Kidney (tissue), 14 donors: Measurements from ENCODE around the gene APOA5. TPM values are rescaled to one million over a fixed set of nuclear protein-coding genes. Genes with fewer than 3 reads are reported as not detected.
"Not testable (repeated sequence)": the region's sequence is repeated elsewhere in the genome, so short reads cannot be mapped to it uniquely, and the experiment has no call there.

Source experiments
- DNase-seq, 5 donors: peaks; one replicate each; pipeline ENCODE4 v3.0.0-alpha.2; 2013 to 2020
- FAIRE-seq: peaks from 2 replicates; lab custom pipeline; 2012; peaks lifted over from hg19 to GRCh38; lab: Jason Lieb, UNC
- H3K27ac ChIP-seq, 2 donors: one replicate each; pipeline ENCODE4 v1.7.0; 2013; ENCODE audit warnings: low read depth in 2 of 2, low read length in 2 of 2, inconsistent platforms in 1 of 2
- H3K27me3 ChIP-seq: one replicate; pipeline ENCODE4 v1.7.1; 2013; ENCODE audit warnings: low read length, inconsistent platforms; ENCODE audit not compliant: control insufficient read depth, insufficient read depth
- H3K36me3 ChIP-seq, 3 donors: one replicate each; pipeline versions ENCODE4 v1.7.0 to v1.7.1; 2013; ENCODE audit warnings: low read length in 3 of 3, control low read depth in 1 of 3, inconsistent platforms in 1 of 3; ENCODE audit not compliant: insufficient read depth in 3 of 3, control insufficient read depth in 2 of 3
- H3K4me1 ChIP-seq, 3 donors: one replicate each; pipeline versions ENCODE4 v1.7.0 to v1.7.1; 2013; ENCODE audit warnings: low read length in 3 of 3, inconsistent platforms in 1 of 3, low read depth in 1 of 3; ENCODE audit not compliant: control insufficient read depth in 2 of 3, insufficient read depth in 2 of 3
- H3K4me3 ChIP-seq, 3 donors: one replicate each; pipeline versions ENCODE4 v1.7.0 to v1.8.1; 2013; ENCODE audit warnings: low read length in 3 of 3, control low read depth in 1 of 3, inconsistent platforms in 1 of 3
- H3K9ac ChIP-seq, 3 donors: one replicate each; pipeline versions ENCODE4 v1.7.0 to v1.7.1; 2013; ENCODE audit warnings: low read length in 3 of 3, control low read depth in 1 of 3, inconsistent platforms in 1 of 3
- H3K9me3 ChIP-seq, 3 donors: one replicate each; pipeline versions ENCODE4 v1.7.0 to v1.7.1; 2013; ENCODE audit warnings: low read length in 3 of 3, control low read depth in 1 of 3, inconsistent platforms in 1 of 3; ENCODE audit not compliant: control insufficient read depth in 2 of 3, insufficient read depth in 1 of 3
- CTCF ChIP-seq: IDR thresholded peaks from 3 replicates; pipeline ENCODE4 v1.5.1; 2012; ENCODE audit warnings: mild to moderate bottlenecking, moderate library complexity, borderline replicate concordance; ENCODE audit not compliant: insufficient read depth; ENCODE audit errors: extremely low read depth
- intact Hi-C: fragments of 100-400 bp; cut with DNase I; formaldehyde crosslinking; loops from one replicate; pipeline ENCODE4 v1.11.1; 2022
- polyA plus RNA-seq: library from polyadenylated mRNA; stranded (reverse); fragments of 350-450 nt; fragmentation: Illumina TruSeq; extraction: RNeasy Lipid Tissue Mini Kit (QIAGEN cat#74804); gene quantifications from one replicate; pipeline ENCODE4 v1.2.3, GENCODE V29; 2014; ENCODE audit warnings: low read depth, low replicate concordance; ENCODE audit not compliant: insufficient read depth
- total RNA-seq: library from RNA; stranded (reverse); fragmentation: NEBNext Ultra II Directional; extraction: Animal tissue kit (Norgen Biotek cat#: 25700); gene quantifications from one replicate; pipeline ENCODE4 v1.2.1, GENCODE V29; 2021
- donor health status: control.
- donor health status: control.
- donor health status: control.
- donor health status: control.
- donor health status: control.
- donor health status: DM: yes; HTN: yes; CAD: no.
- donor health status: Normal renal cell carcinoma (clear cell type).

Gene APOA5
- total and polyA plus RNA-seq, 2 donors from 2014 or later, result not detected

- Histone ChIP-seq H3K4me1 (no peaks in the 10 kb centered on the region), H3K9me3 (no peaks in the 10 kb centered on the region), H3K36me3 (peaks cover 22 to 44% (median 38%) of the 10 kb centered on the region in 3 donors), H3K4me3 (no peak overlapping the region), H3K27me3 (no peaks in the 10 kb centered on the region), H3K27ac (no peak overlapping the region), H3K9ac (no peak overlapping the region)
- no peak for TF ChIP-seq CTCF
- DNase-seq, result peak in 2 of 5 donors; percentile 26 to 74
- intact Hi-C loops, result no loop called here
- FAIRE-seq, result no peak
Measured at GRCh38 chr11:116762132-116762531, 29.5 kb downstream of the APOA5 start.

GRCh38 chr11:116756044-116756443 lies 35.6 kb downstream of the APOA5 start:
- H3K4me1 ChIP-seq, DNase-seq, H3K27ac ChIP-seq, FAIRE-seq, H3K27me3 ChIP-seq, H3K4me3 ChIP-seq, H3K9ac ChIP-seq, intact Hi-C loops, H3K9me3 ChIP-seq: not testable (repeated sequence)
- H3K36me3 ChIP-seq, result peaks cover 20 to 52% (median 34%) of the 10 kb centered on the region in 3 donors

- peaks cover 9 to 28% (median 18%) of the 10 kb centered on the region in 3 donors for H3K36me3 ChIP-seq
- FAIRE-seq (no peak), DNase-seq (no peak)
- H3K9ac ChIP-seq, result no peak overlapping the region
- no peaks in the 10 kb centered on the region for H3K9me3 ChIP-seq
- H3K4me1 ChIP-seq, result no peaks in the 10 kb centered on the region
- no peak overlapping the region for H3K4me3 ChIP-seq
- H3K27ac ChIP-seq, result no peak overlapping the region
- no peaks in the 10 kb centered on the region for H3K27me3 ChIP-seq
- TF ChIP-seq CTCF, result no peak
- intact Hi-C loops, result no loop called here
Measured at GRCh38 chr11:116750070-116750718, 41.5 kb downstream of the APOA5 start.

DNA sequence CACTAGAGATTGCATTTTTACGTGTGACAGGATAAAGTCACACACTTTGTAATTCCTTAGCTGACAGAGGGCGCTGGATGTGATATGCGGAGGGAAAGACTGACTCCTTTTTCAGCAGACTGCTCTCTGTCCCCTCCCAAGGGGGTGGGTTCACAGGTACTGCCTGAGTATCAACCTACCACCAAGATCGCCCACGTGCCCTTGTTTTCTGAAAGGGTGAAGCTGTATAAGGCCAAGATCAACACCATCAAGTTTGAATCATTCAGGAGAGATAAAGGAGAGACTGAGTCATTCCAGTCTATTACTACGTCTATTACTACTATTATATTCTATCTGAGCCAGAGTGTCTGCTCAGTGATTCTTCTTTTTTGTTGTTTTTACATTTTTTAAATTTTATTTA lies 49.6 kb downstream of the APOA5 start:
- H3K36me3 ChIP-seq, result peaks cover 3 to 6% (median 3%) of the 10 kb centered on the region in 3 donors
- TF ChIP-seq CTCF, result no peak
- H3K9ac ChIP-seq, result no peak overlapping the region
- FAIRE-seq (no peak), DNase-seq (no peak)
- no peaks in the 10 kb centered on the region for H3K9me3 ChIP-seq
- H3K27me3 ChIP-seq, result no peaks in the 10 kb centered on the region
- H3K27ac ChIP-seq, result no peak overlapping the region
- H3K4me1 ChIP-seq, result no peaks in the 10 kb centered on the region
- no peak overlapping the region for H3K4me3 ChIP-seq
- intact Hi-C loops, result no loop called here
